MM.1S (cell line): ENCODE data around the gene NPW.

Experiments used
- EZH2 ChIP-seq: fragments of 300-600 bp; sonication (generic); optimal IDR thresholded peaks from 2 replicates; pipeline ENCODE3; 2017; ENCODE audit warnings: low read depth, mild to moderate bottlenecking, antibody characterized with exemption, low read length, mixed read lengths
- EZH2phosphoT487 ChIP-seq: fragments of 300-600 bp; sonication (generic); IDR thresholded peaks from 2 replicates; pipeline ENCODE4 v1.6.1; 2018; ENCODE audit warnings: antibody characterized with exemption, low read length
- TF ChIP-seq, protein P1 (sequence below): fragments of 300-600 bp; sonication (generic); IDR thresholded peaks from 2 replicates; pipeline ENCODE4 v1.5.1; 2016; ENCODE audit warnings: antibody characterized with exemption, low read length, mixed read lengths

- TF ChIP-seq, protein P1, sequence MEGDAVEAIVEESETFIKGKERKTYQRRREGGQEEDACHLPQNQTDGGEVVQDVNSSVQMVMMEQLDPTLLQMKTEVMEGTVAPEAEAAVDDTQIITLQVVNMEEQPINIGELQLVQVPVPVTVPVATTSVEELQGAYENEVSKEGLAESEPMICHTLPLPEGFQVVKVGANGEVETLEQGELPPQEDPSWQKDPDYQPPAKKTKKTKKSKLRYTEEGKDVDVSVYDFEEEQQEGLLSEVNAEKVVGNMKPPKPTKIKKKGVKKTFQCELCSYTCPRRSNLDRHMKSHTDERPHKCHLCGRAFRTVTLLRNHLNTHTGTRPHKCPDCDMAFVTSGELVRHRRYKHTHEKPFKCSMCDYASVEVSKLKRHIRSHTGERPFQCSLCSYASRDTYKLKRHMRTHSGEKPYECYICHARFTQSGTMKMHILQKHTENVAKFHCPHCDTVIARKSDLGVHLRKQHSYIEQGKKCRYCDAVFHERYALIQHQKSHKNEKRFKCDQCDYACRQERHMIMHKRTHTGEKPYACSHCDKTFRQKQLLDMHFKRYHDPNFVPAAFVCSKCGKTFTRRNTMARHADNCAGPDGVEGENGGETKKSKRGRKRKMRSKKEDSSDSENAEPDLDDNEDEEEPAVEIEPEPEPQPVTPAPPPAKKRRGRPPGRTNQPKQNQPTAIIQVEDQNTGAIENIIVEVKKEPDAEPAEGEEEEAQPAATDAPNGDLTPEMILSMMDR = no peak
- TF ChIP-seq EZH2phosphoT487 (no peak), EZH2 (no peak)
Observed at GRCh38 chr16:1980770-1981087, 38.9 kb upstream of the NPW start.
